GM18520 (cell line): ENCODE measurements around the gene ZNF679.
"Not testable (repeated sequence)": the region's sequence is repeated elsewhere in the genome, so short reads cannot be mapped to it uniquely, and the experiment has no call there.

Experiments
- ATAC-seq: cut with Tn5 transposase; IDR thresholded peaks from one replicate; pipeline ENCODE4 v1.9.1; 2021; ENCODE audit not compliant: unreplicated experiment

ZNF679 gene

DNA sequence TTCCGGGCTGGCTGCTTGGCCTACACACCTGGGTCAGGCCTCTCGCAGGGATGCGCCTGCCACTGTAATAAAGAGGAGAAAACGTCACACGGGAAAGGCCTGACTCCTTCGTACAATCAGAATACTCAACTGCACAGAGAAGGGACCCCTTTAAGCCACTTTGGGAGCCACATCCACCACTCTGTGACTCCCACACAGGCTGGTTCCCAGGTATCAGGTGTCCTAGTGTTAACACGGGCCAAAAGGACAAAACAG is 79.7 kb downstream of the ZNF679 start:
- ATAC-seq = no peak

DNA sequence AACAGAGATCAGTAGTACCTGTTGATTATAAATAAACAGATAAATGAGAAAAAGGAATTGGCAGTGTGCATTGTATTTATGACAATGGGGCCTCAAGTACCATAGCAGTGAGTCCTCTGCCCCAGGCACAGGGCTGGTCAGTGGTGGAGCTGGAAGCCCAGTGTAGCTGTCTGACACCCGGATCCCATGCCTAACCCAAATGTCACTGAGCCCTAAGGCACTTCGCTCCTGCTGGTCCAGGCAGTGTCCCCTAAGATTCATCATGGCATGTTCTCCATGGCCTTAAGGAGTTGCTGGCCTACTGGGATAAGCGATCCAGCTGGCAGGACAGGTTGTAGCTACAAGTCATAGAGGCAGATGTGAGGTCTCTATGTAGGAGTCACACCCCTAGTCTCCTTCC is 82.2 kb downstream of the ZNF679 start:
- no peak for ATAC-seq

- ATAC-seq = no peak
Measured at GRCh38 chr7:64312826-64313225, 84.6 kb downstream of the ZNF679 start.

GRCh38 chr7:64313740-64314491 is 85.6 kb downstream of the ZNF679 start, which contains the start of gene ZNF736:
Gene ZNF736, plus strand, starts transcription at chr7:64313961. Its CDS starts 190 bp downstream, at chr7:64314151.
- peak; percentile 100 for ATAC-seq

DNA sequence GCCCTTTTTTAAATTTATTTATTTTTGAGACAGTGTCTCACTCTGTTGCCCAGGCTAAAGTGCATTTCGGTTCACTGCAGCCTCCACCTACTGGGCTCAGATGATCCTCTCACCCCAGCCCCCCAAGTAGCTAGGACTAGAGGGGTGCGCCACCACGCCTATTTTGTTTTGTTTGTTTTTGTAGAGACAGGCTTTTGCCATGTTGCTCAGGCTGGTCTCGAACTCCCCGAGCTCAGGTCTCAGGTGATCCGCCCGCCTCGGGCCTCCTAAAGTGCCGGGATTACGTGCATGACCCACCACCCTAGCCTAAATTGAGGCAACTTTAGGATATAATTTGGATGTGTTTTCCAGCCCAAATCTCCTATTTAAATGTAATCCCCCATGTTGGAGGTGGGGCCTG is 86.3 kb downstream of the ZNF679 start:
- no peak for ATAC-seq

DNA sequence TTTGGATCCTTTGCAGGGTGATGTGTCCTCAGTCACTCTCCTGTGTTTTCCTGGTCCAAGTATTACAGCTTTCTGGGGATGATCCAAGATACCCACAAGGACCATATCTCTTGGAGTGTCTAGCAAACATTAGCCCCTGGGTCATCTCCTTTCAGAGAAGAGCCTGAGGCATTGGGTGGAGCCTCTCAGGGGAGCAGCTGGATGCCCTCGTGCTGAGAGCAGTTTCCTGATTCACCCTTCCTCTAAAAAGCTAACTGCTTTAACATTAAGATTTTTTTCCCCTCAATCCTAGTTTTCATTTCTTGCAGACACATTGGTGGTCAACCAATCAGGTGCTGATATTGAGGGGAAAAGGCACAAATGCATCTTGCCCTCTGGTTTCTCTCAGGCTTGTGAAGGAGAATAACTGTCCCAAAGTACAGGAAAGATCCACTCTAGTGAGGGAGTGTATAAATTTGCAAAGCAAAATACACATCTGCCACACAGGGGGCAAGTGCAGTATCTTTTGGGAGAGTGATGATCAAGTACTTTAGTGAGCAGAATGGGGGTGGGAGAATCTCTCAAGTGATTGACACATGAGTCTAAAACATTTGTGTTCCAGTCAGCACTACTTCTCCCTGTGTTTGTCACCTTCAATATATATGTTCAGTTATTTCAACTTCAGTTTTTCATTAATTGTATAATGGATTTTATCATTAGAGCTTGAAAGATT is 87.9 kb downstream of the ZNF679 start:
- ATAC-seq = not testable (repeated sequence)
